Activated T-cell treated with anti-CD3 and anti-CD28 coated beads, Interleukin-2, amount 50 U/mL, for 48 hours (primary cell): ENCODE measurements around the gene ARSB.
"Not testable (repeated sequence)": the region's sequence is repeated elsewhere in the genome, so short reads cannot be mapped to it uniquely, and the experiment has no call there.

ENCODE experiments used
- DNase-seq, 2 experiments: peaks; one replicate each; pipeline ENCODE4 v3.0.0-alpha.2; 2020

ARSB gene

DNA sequence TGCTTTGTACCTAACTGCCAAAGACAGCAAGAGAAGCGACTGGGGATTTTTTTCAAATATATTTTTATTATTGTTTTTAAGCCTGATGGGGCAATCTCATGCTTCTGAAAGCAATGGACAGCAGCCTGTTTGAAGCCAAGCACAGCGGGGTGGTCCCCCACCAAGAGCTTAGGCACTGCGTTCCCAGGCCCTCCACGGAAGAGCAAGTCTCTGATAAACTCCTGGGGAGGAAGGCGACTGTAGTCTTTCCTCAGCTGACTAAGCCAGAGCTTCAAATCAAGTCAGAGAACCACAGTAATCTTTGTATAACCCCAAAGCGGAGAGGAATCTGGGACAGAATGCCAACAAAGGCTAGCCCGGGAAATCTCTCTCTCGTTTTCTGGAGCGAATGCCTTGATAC lies 54.4 kb downstream of the ARSB start:
- DNase-seq = no peak

DNA sequence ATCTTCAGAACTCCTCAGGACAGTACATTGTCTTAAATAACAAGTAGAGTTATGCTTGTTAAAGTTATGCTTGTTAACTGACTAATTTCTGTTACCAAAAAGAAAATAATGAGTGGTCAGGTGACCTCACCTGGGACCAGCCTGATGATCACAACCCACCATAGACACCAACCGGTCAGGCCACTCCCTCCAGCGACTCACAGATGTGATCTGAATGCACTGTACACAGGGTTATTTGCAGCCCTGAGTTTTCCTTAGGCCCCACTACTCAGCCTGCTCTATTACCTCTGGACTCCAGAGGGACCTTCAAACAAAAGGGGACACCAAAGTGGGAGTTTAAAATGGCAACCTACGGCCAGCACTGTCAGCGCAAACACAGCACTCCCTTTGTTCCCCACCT lies 55.3 kb downstream of the ARSB start:
- no peak for DNase-seq

DNA sequence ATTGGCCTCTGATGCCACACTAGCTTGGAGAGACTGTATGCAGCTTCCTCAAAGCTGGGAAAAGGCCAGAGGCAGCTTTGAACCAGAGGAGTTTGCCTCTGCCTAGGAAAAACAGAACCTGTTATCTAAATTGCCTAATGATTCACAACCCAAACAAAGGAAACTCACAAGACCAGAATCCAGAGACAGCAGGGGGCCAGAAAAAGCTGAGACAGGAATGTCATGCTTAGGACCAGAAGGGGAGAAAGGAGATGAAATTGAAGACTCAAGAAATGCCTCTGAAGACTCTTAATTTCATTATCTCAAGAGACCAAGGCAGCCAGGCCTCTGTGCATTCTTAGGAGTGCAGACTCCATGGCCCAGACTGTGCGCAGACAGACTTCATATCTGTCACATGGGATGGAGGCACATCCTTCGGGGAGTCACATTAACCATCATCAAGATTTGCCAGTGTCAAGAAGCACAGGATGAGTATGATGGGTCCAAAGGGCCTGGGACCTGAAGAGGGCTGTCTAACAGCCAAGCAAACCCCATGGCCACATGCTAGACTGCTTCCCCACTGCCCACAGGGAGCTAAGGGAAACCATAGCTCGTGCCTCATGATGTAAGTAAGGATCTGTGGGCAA lies 57.3 kb downstream of the ARSB start:
- DNase-seq = no peak

DNA sequence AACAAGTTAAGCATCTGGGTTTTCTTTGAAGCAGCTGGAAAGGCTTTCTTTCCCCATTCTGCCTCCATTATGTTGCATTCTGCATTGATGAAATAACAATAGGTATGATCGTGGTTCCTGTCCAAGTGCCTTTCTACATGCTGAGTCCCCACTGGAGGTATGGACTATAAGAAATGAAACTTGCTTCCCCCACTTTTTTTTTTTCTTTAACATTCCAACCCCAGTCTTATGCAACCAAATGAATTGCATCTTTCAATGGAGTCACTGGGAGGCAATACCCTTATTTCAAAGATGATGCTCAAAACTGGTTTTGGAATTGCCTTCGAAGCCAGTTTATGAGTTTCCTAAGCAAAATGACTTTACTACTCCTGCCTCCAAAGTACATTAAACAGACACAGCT lies 58.9 kb downstream of the ARSB start:
- no peak for DNase-seq

DNA sequence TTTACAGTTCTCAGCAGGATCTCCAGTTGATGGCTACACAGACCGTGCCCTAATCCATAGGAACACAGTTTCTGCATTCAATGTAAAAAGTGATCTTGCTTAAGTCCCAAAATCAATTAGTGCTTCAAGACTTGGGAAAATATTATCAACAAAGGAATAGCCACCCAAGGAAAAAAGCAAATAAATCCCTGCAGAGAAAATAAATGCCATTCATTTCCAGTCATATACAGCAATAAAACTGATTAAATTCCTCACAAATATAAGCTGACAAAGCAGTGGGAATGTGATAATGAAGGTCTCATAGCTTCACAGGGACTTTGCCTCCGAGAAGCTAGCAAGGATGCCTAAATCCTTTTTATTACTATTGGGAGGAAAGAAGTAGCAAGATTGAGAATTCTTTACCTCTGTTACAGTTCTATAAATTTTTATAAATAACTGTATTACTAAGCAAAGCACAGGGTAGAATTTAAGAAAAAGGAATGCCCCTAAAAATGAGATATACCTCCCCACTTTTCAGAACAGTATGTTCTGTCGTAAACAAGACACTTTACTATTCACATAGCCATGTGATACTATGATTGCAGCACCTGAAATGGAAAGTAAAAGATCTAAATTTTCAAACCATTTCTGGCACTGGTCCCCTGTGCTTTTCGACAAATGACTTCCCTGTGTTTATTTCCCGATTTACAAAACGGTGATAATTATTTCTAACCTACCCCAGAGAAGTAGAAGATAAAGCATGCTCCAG lies 59.8 kb downstream of the ARSB start:
- DNase-seq = no peak

DNA sequence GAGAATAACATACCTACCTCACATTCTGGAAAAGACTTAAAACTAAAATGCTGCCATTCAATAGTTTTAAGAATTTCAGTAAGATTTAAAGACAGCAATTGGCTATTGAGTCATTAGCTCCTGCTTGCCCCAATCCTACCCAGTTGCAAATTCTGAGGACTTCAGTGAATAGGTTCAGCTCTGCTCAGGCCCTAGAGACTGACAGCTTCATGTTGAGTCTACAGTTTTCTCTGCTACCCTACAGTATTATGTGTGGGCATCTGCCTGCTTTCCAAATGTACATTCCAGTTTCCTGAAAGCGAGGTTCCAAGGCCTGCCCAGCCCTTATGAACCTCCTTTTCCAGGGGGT lies 61.5 kb downstream of the ARSB start:
- DNase-seq = no peak

DNA sequence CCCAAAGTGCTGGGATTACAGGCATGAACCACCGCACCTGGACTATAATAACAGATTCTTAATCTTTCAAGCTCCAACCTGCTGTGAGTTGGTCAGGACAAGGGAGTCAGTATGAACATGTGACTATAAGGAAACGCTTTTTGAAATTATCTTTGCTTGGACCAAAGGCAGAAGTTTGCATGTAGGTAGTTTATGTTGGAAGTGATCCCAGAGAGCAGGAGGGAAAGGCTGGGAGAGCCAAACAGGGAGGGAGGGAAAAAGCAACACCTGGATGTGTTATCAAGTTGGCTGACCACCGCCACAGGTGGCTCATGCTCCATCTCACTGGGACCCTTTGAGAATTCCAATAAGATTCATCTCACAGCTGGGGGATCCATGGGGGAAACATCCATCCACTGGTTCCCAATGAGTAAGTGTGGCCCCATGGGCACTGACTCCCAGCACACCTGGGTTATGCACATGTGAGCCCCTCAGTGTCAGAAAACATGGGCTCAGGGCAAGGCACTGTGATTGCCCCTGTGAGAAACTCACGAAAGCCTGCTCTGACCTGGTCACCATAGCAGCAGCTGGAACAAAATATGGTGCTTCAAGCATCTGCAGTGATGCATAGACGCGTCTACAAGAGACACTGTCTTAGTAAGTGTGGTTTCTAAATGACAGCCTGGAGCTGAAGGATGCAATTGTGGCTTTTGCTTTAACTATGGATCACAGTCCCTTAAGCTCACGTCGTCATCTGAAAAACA lies 62.1 kb downstream of the ARSB start:
- DNase-seq = no peak

DNA sequence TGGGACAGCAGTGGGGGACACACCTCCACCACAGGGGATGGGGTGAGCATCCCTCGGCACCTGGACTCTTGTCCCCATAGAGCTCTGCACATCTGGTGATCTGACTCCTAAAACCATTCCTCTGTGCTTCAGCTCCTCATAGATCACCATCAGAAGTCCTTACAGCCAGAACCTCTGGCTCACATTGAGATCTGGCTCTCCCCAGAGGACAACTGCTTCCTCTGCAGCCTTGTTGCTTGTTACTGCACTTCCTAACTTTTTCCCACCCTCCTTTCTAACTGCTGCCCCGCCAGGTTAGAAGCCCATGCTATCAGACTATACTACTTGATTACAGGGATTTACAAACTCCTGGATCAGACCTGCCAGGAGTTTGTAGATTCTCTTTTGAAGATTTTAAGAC lies 64.5 kb downstream of the ARSB start:
- no peak for DNase-seq

DNA sequence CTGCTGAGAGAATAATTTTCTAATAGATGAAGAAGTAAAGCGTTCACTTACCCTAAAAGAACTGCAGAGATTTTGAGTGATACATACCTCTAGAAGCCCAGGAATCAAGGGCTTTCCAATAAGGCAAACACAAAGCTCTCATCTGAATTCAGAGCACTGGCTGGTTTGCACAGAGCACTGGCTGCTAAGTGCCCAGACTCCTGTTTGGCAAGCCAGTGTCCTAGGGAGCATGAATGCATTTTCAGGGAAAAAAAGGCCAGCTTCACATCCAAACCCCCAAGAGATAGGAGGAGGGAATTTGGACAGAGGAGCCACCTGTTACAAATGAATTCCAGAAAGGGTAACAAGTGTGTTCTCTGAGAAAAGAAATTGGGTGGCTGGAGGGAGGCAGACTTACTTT lies 65.3 kb downstream of the ARSB start:
- DNase-seq = no peak

DNA sequence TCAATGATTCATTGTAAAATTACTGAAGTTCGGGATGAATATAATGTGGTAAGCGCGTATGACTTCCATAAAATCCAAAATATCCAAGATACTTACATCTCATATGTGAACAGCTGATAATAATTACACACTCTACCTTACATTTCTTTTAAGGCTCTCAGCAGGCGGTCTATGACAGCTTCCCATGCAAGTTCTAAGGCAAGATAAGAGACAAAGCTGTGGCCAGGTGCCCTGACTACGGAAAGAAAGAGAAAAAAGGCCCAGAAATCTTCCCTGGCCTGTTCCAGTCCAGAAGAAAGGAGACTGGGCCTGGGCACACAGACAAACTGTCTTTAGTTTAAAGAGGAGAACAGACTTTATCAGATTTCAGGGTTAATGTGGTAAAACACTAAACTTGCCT lies 69.1 kb downstream of the ARSB start:
- DNase-seq = no peak

DNA sequence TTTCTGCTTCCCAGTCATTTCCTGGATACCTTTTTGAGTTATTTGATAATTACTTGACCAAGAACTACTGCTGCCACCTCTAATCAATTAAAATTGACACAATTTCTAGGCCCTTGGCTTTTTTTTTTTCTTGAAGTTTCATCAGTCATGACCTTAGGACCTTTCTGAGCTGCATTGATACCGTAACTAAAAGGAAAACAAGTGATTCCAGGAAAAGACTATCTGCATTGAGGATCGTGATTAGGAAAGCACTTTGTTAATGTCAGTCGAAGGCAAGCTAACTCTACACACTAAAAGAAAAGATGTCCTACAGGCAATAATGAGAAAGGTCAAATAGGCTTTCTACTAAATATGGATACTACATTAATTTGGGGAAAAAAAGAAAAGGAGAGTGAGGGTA lies 69.9 kb downstream of the ARSB start:
- no peak for DNase-seq

DNA sequence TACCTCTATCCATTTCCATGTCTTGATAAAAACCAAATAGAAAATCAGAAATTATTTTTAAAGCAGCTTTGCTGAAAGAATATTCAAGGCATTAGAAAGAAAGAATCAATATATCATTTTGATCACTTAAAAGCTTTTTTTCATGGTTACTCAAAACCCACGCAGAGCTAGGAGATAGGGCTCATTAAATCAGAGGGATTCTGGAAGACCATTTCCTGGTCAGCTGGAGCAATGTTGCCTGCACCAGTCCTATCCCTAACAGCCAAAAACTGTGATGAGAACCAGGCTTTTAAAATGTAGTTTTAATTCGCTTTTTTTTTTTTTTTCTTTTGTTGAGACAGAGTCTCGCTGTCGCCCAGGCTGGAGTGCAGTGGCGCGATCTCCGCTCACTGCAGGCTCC lies 72.3 kb downstream of the ARSB start:
- no peak for DNase-seq

DNA sequence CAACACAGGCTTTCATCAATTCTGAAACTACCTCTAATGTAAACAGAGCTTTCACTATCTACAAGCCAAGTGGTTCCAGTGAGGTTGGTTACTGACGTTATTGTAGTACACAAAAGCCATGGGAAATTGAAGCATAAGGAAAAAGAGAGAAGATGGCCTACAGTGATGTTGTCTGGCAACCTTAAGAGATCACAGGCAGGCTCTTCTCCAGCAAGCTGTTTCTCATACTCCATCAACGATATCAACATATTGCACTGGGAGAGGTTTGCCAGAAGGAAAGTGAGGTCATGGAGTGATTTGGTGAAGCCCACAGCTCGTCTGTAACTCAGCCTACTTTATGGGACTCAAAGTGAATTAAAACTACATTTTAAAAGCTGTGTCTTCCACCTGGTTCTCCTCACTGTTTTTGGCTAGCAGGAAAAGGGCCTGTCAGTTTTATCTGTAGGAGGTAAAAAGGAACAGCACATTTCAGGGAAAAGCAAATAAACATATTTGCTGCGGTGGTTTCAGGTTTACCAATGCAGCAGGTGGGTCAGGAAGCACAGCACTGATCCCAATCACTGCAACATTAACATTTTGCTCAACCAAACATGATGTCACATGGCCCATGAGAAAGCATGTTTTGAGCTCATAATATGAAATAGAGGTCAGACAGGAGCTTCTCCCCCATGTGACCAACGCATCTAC lies 72.9 kb downstream of the ARSB start:
- no peak for DNase-seq

DNA sequence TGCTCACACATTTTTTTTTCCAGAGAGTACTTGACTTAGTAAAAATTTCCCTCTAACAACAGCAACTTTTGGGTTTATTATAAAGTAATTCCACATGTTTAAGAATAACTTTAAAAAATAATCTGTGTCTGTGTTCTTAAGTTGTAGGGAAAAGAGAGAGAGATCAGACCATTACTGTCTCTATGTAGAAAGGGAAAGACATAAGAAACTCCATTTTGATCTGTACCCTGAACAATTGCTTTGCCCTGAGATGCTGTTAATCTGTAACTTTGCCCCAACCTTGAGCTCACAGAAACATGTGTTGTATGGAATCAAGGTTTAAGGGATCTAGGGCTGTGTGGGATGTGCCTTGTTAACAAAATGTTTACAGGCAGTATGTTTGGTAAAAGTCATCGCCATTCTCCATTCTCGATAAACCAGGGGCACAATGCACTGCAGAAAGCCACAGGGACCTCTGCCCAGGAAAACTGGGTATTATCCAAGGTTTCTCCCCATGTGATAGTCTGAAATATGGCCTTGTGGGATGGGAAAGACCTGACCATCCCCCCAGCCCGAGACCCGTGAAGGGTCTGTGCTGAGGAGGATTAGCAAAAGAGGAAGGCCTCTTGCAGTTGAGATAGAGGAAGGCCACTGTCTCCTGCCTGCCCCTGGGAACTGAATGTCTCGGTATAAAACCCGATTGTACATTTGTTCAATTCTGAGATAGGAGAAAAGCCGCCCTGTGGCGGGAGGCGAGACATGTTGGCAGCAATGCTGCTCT lies 75.7 kb downstream of the ARSB start:
- not testable (repeated sequence) for DNase-seq

DNA sequence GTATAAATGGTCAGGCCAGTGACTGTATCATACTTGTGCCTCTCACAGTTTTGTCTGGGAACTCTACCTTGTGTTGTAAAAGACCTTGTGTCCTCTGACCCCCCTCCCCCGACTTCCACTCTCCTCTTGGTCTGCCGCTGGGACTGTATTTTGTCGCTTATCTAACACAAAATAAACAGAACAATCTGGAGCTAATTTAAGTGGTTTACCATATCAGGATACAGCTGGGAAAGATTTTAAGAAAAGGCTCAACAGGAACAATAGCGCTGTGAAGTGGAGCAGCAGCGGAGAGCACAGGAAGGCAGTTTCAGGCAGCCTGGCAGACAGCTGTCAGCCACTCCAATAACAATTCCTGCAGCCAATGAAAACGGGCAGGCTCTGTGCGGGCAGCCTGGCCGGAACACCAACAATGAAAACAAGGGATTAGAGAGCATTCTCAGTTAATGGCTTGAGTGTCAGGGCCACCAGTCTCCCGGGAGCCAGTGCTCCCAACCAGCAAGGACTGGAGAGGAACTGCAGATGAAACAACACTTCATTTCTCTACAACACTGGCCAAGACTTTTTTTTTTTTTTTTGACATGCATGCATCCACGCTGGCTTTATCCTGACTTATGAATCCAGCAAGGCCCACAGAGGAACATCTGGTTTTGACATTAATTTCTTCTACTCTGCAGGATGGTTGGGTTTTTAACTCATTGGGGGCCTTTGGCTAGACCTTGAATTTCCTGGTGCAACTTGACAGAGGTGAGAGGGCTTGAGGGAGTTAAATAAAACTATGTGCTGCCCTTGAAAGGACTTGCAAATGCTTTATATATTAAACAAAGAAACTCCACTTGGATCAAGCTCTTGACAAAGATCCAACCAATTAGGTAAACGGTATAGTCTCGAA lies 76.7 kb downstream of the ARSB start:
- DNase-seq = no peak

DNA sequence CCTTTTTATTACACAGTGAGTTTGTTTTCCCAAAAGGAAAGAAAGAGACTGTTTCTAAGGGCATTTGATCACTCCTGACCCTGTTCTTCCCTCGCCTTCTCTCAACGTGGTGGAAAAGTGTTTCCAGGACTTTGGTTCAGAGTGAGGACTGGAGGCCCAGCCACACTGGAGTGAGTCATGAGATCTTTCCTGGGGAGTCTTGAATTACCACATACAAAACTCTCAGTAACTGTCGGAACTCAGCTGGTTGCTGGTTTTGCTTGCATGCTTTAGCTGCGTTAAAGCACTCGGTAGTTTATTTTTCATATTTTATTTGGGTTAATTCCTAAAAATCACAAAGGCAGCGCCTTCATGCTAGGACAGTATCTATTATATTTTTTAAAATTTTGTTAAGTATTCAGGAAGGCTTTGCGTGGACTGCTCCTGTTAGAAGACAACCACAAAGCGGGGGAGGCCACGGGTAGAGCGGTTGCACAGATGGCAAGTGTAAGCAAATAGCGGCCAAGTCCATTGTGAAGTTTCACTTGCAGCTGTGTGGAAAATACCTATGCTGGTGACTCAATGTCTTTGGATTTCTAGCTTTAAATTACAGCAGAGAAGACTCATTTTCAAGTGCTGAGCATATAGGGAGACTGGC lies 77.7 kb downstream of the ARSB start:
- no peak for DNase-seq

DNA sequence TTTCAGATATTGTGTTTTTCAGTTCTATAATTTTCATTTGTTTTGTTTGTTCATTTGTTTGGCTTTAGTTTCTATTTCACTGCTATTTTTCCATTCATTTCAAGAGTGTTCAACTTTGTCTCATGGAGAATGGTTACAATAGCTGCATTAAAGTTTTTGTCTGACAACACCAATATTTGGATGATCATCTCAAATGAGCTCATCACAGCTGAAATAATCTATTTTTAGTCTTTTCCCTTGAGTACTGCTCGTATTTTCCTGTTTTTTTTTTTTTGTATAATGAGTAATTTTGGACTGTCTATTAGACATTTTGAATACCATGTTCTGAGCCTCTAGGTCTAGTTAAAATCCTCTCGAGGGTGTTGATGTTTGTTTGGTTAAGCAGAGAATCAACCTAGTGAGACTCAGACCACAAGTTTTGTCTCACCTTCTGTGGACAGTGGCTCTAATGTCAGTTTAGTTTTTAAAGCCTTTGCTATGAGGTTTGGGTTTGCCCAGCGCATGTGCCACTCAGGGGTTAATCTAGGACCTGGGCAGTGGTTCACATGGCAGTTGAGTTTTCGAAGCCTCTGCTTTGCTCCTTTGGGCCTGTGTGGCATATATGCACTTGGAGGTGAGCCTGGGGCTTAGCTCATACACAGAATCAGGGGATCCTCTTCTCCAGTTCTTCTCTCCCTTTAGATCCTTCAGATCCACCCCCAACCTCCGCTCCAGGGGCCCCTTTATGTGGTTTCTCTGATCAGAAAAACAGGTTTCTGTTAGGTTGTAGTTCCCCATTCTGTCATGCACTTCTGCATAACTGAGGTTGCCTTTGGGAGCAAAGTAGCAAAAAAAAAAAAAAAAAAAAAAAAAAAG lies 79.8 kb downstream of the ARSB start:
- DNase-seq = no peak

DNA sequence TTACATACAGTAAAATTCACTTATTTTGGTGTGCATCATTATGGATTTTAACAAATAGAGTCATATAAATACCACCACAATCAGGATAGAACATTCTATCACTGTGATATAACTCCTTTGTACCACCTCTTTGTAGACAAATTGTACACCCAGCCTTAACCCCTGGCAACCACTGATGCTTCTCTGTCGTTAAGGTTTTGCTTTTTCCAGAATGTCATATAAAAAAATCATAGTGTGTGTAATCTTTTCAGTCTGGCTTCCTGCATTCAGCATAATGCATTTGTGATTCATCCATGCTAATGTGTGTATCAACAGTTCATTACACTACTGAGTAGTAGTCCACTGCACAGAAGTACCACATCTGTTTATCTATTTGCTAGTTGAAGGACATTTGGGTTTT lies 81.2 kb downstream of the ARSB start:
- no peak for DNase-seq

DNA sequence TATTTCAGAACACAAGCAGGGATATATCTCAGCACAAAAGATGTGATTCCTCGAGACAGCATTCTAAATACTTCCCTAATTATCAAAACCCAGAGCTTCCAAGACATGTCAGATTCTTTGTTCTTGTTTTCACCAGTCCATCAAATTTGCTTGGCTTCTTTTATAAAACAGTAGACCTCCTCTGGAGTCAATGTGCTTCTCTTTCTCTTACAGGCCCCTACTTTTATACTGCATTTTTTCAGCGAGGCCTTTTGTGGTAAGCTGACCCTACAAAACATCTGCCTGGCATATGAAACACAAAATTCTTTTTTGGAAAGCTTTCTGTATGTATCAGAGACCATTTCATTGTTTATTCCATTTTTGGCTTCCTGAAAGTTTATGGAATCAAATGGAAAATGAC lies 81.8 kb downstream of the ARSB start:
- no peak for DNase-seq

DNA sequence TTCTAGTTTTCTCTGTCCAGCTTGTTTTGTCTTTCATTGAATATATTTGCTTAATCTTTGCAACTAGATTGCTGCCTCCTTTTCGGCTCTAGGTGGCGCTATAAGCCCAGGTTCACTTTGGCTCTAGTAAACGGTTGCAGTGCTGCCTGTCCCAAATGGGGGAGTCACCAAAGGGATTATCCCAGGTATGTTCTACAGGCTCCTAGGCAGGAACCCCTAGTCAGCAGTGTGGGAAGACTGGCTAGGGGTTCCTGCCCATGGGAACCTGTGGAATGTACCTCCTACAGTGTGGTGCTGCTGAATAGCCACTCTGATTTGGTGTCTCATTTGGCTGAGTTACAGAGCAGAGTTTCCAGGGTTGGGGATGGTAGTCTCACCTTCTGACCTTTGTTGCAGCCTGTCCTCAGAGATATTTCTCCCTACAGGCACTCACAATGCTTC lies 85.2 kb downstream of the ARSB start:
- DNase-seq = no peak
